ENCODE results near the gene PPP2R1A.
"Not testable (repeated sequence)": the region's sequence is repeated elsewhere in the genome, so short reads cannot be mapped to it uniquely, and the experiment has no call there.

The PPP2R1A gene

GRCh38 chr19:52258426-52258825, 68.6 kb downstream of the PPP2R1A start:
- DNase-seq = no peak

- not testable (repeated sequence) for DNase-seq
Observed at GRCh38 chr19:52265556-52265955, 75.7 kb downstream of the PPP2R1A start.

GRCh38 chr19:52269338-52270261, 79.7 kb downstream of the PPP2R1A start, which contains the start of gene ZNF766:
TSS of gene ZNF766 (plus strand) at chr19:52269587. CDS start at chr19:52269614, 27 bp downstream.
- DNase-seq = peak; percentile 98

- DNase-seq = peak; percentile 44
Observed at GRCh38 chr19:52270266-52270885, 80.5 kb downstream of the PPP2R1A start.

- no peak for DNase-seq
Observed at GRCh38 chr19:52273301-52273700, 83.4 kb downstream of the PPP2R1A start.

GRCh38 chr19:52274191-52274590, 84.3 kb downstream of the PPP2R1A start:
- no peak for DNase-seq

- no peak for DNase-seq
Observed at GRCh38 chr19:52275988-52276387, 86.1 kb downstream of the PPP2R1A start.

- no peak for DNase-seq
Observed at GRCh38 chr19:52277471-52277870, 87.6 kb downstream of the PPP2R1A start.
